Measurements from ENCODE around the gene MPEG1. TPM values are rescaled to one million over a fixed set of nuclear protein-coding genes. Genes with fewer than 3 reads are reported as not detected.

Gene MPEG1
- polyA plus RNA-seq, 1 donor = 9.1 TPM

- no peak for DNase-seq (ENCODE audit: low read depth)
Observed at GRCh38 chr11:59188954-59189353, 23.8 kb downstream of the MPEG1 start.

- no peak for DNase-seq (ENCODE audit: low read depth)
Observed at GRCh38 chr11:59187587-59187986, 25.1 kb downstream of the MPEG1 start.

GRCh38 chr11:59187035-59187434 lies 25.7 kb downstream of the MPEG1 start:
- DNase-seq (ENCODE audit: low read depth) = no peak

- no peak for DNase-seq (ENCODE audit: low read depth)
Observed at GRCh38 chr11:59186130-59186594, 26.6 kb downstream of the MPEG1 start.

DNA sequence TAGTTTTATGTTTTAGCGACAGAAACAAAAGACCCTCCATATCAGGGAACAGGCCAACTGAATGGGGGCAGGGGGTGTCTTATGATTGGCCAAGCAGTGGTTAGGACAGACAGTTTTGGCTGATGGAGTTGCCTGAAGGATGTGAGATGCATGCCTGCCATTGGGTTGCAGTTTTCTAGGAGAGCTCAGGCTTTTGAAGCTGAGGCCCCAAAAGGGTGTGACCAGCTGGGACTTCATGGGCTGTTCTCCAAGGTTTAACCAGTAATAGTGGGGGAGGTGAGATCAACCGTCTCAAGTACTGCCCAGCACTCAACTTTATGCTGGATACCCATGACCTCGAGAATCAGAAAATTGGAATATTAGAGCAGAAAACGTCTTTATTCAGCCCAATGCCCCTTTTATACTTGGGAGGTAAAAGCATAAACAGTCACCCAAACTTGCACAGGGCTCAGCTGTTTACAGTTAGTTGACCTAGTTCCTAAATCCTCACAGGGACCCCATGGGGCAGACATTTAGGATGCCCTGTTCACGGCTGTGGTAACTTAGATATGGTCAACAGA lies 27.3 kb downstream of the MPEG1 start:
- DNase-seq (ENCODE audit: low read depth) = no peak

- no peak for DNase-seq (ENCODE audit: low read depth)
Observed at GRCh38 chr11:59184691-59185339, 27.9 kb downstream of the MPEG1 start.

- no peak for DNase-seq (ENCODE audit: low read depth)
Observed at GRCh38 chr11:59183771-59184170, 29.0 kb downstream of the MPEG1 start.

- no peak for DNase-seq (ENCODE audit: low read depth)
Observed at GRCh38 chr11:59182457-59183151, 30.1 kb downstream of the MPEG1 start.

DNA sequence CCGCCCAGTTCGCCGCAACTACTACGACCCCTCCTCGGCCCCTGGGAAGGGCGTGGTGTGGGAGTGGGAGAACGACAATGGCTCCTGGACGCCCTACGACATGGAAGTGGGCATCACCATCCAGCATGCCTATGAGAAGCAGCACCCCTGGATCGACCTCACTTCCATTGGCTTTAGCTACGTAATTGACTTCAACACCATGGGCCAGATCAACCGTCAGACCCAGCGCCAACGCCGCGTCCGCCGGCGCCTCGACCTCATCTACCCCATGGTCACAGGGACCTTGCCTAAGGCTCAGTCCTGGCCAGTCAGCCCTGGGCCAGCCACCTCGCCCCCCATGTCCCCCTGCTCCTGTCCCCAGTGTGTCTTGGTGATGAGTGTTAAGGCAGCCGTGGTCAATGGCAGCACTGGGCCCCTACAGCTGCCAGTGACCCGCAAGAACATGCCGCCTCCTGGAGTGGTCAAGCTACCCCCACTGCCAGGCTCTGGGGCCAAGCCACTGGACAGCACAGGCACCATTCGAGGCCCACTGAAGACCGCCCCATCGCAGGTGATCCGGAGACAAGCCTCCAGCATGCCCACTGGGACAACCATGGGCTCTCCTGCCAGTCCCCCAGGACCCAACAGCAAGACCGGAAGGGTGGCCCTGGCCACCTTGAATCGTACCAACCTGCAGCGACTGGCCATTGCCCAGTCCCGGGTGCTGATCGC lies 30.8 kb downstream of the MPEG1 start:
- DNase-seq (ENCODE audit: low read depth) = no peak

- no peak for DNase-seq (ENCODE audit: low read depth)
Observed at GRCh38 chr11:59180907-59181306, 31.8 kb downstream of the MPEG1 start.

DNA sequence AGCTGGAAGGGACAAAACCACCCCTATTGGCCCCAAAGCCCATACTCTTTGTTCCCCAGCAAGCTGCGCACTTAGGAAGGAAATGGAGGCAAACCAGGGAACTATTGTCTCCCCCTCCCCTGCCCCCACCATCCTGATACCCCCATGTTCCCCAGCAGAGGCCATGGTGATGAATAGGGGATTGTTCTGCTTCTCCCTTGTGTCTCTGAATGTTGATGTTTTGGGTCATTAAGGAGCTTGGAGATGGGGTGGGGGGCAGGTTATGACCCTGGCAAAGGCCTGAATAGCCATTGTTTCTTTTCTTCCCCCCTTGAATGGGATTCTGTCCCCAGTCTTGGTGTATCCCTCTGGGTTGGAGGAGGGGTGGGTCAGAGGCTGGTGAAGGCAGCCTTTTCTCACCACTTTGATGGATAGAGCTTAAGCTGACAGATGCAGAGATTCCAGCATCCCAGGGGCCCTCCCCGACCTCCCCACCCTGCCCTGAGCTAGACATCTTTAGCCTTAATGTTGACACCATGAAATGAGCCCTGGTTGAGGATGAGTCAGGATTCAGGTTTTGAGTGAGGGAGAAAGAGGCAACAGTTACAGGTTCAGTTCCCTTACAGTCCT lies 32.5 kb downstream of the MPEG1 start:
- DNase-seq (ENCODE audit: low read depth) = no peak

DNA sequence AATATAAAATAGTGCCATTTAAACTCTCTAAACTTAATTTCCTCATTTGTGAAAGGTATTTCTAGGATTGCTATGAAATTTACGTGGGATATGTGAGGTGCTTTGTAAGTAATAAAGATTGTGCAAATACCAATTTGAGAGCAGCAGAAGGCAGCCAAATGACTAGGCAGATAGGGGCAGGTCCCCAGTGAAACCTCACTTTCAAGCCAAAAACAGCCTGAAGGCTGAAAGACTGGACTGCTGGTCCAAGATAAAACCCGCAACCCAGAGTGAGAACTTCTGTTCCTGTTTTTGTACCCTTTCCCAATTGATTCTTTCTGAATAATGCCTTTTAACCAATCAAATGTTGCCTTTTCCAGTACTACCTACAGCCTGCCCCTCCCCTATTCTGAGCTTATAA lies 33.6 kb downstream of the MPEG1 start:
- no peak for DNase-seq (ENCODE audit: low read depth)

DNA sequence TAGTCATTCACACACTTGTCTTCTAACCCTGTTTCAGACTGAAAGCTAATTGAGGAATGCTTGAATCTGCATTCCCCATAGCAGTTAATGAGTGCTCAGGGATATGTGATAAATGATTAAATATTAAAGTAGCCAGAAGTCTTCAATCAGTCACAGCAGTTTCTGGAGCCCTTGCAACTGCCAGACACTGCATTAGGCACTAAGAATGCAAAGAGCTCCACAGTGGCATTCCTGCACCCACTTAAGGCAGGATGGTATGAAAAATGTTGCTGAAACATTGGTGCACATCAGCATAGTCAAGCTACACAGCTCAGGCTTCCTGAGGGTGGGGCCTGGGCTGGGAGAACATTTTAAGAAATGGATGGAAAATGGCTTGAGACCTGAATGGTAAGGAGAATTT lies 34.3 kb downstream of the MPEG1 start:
- DNase-seq (ENCODE audit: low read depth) = no peak

DNA sequence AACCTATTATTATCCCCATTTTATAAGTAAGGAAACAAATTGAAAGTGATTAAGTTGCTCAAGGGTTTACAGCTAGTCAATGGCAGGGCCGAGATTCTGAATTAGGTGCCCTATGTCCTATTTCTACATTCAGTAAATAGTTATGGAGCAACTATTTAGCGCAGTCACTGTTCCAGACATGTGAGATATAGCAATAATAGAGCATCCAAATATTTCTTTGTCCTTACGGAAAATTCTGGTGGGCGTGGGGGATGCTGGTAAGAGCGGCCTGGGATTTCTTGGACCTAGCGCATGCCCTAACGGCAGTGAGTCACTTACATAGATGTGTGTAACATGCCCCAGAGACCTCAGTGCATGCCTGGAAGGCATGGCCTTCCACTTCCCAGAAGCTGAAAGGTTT lies 36.4 kb downstream of the MPEG1 start:
- DNase-seq (ENCODE audit: low read depth) = no peak

GRCh38 chr11:59175091-59175501 lies 37.6 kb downstream of the MPEG1 start:
- no peak for DNase-seq (ENCODE audit: low read depth)

DNA sequence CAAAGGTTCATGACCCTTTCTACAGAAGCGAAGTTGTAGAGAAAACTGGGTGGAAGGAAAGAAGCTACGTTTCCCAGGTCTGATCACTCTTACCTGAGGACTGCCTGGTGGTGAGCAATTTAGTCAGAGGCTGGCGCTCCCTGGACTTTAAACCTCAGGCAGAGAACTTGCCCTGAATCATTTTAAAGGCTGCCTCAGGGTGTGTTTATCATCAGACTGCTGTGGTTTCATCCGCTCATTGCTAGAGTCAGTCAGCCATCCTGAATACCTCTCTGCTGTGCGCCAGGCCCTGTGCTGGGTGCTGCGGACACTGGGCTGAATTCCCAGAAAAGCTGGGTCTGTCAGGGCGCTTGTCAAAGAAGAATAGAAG lies 38.1 kb downstream of the MPEG1 start:
- DNase-seq (ENCODE audit: low read depth) = no peak

- DNase-seq (ENCODE audit: low read depth) = no peak
Observed at GRCh38 chr11:59173964-59174663, 38.6 kb downstream of the MPEG1 start.

DNA sequence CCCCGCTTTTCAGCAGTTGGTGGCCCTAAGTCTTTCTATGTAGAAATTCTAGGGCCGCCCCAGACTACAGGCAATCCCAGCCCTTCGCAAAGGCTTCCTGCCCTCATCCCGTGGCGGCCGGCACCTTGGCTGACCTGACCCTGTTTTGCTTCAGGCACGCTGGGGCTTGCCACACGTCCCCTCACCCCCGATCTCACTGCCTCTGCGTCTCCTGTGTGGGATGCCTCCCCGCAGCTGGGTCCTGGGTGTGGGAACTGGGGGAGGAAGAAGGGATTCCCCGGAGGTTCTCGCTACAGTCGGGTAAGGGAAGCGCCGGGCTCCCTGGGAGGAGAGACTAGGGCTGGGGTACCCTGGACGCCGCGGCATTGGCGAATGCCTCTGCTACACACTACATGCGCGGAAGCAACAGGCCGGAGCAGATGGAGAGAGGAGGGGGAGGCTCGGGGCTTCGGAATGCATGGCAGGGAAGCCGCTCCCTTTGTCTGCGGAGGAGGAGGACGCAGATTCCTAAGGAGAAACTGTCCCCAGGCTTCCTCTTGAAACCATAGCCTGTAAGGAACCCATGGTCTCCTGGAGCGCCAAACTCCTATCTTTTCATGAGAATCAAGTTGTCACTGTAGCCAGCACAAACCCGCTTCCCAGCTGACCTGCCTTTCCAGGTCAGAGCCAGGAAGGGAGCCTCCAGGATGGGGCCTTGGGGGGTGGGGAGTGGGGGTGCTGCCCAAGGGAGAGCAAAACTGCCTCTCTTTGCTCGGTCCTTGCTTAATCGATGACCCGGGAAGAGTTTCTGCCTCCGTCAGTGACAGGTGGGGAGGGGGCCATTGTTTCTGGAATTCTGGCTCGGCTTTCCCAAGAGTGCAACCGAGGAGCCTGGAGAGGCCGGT lies 39.4 kb downstream of the MPEG1 start:
- DNase-seq (ENCODE audit: low read depth) = no peak

DNA sequence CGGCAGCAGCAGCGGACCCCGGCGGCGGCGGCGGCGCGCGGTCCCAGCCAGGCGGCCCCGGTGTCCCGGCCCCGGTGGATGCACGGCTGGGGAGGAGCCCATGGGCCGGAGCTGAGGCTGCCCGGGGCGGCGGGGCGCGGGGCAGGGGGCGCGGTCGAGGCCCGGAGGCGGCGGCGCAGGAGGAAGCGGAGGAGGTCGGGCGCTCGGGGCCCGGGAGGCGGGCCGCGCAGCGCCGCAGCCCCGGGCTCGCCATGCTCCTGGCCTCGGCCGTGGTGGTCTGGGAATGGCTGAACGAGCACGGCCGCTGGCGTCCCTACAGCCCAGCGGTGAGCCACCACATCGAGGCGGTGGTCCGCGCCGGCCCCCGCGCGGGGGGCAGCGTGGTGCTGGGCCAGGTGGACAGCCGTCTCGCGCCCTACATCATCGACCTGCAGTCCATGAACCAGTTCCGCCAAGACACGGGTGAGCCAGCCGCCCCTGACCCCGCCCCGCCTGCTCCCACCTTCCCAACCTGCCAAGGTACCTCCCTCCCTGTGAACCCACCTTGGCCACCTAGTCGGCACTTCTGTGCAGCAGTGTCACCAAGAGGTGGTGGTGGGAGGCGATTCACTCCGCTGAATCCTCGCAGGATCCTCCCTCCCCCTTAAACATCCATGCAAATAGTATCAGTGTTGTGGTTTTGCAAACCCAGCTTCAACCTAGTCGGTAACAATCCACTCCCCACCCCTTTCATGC lies 40.2 kb downstream of the MPEG1 start:
- no peak for DNase-seq (ENCODE audit: low read depth)
